Kidney (tissue), 14 donors: ENCODE results near the gene SLC26A1. TPM values are rescaled to one million over a fixed set of nuclear protein-coding genes. Genes with fewer than 3 reads are reported as not detected.

ENCODE experiments used
- DNase-seq, 5 donors: peaks; one replicate each; pipeline ENCODE4 v3.0.0-alpha.2; 2013 to 2020
- FAIRE-seq: peaks from 2 replicates; lab custom pipeline; 2012; peaks lifted over from hg19 to GRCh38; lab: Jason Lieb, UNC
- H3K27ac ChIP-seq, 2 donors: one replicate each; pipeline ENCODE4 v1.7.0; 2013; ENCODE audit warnings: low read depth in 2 of 2, low read length in 2 of 2, inconsistent platforms in 1 of 2
- H3K27me3 ChIP-seq: one replicate; pipeline ENCODE4 v1.7.1; 2013; ENCODE audit warnings: low read length, inconsistent platforms; ENCODE audit not compliant: control insufficient read depth, insufficient read depth
- H3K36me3 ChIP-seq, 3 donors: one replicate each; pipeline versions ENCODE4 v1.7.0 to v1.7.1; 2013; ENCODE audit warnings: low read length in 3 of 3, control low read depth in 1 of 3, inconsistent platforms in 1 of 3; ENCODE audit not compliant: insufficient read depth in 3 of 3, control insufficient read depth in 2 of 3
- H3K4me1 ChIP-seq, 3 donors: one replicate each; pipeline versions ENCODE4 v1.7.0 to v1.7.1; 2013; ENCODE audit warnings: low read length in 3 of 3, inconsistent platforms in 1 of 3, low read depth in 1 of 3; ENCODE audit not compliant: control insufficient read depth in 2 of 3, insufficient read depth in 2 of 3
- H3K4me3 ChIP-seq, 3 donors: one replicate each; pipeline versions ENCODE4 v1.7.0 to v1.8.1; 2013; ENCODE audit warnings: low read length in 3 of 3, control low read depth in 1 of 3, inconsistent platforms in 1 of 3
- H3K9ac ChIP-seq, 3 donors: one replicate each; pipeline versions ENCODE4 v1.7.0 to v1.7.1; 2013; ENCODE audit warnings: low read length in 3 of 3, control low read depth in 1 of 3, inconsistent platforms in 1 of 3
- H3K9me3 ChIP-seq, 3 donors: one replicate each; pipeline versions ENCODE4 v1.7.0 to v1.7.1; 2013; ENCODE audit warnings: low read length in 3 of 3, control low read depth in 1 of 3, inconsistent platforms in 1 of 3; ENCODE audit not compliant: control insufficient read depth in 2 of 3, insufficient read depth in 1 of 3
- CTCF ChIP-seq: IDR thresholded peaks from 3 replicates; pipeline ENCODE4 v1.5.1; 2012; ENCODE audit warnings: mild to moderate bottlenecking, moderate library complexity, borderline replicate concordance; ENCODE audit not compliant: insufficient read depth; ENCODE audit errors: extremely low read depth
- intact Hi-C: fragments of 100-400 bp; cut with DNase I; formaldehyde crosslinking; loops from one replicate; pipeline ENCODE4 v1.11.1; 2022
- polyA plus RNA-seq: library from polyadenylated mRNA; stranded (reverse); fragments of 350-450 nt; fragmentation: Illumina TruSeq; extraction: RNeasy Lipid Tissue Mini Kit (QIAGEN cat#74804); gene quantifications from one replicate; pipeline ENCODE4 v1.2.3, GENCODE V29; 2014; ENCODE audit warnings: low read depth, low replicate concordance; ENCODE audit not compliant: insufficient read depth
- total RNA-seq: library from RNA; stranded (reverse); fragmentation: NEBNext Ultra II Directional; extraction: Animal tissue kit (Norgen Biotek cat#: 25700); gene quantifications from one replicate; pipeline ENCODE4 v1.2.1, GENCODE V29; 2021
- donor health status: control.
- donor health status: control.
- donor health status: control.
- donor health status: control.
- donor health status: control.
- donor health status: DM: yes; HTN: yes; CAD: no.
- donor health status: Normal renal cell carcinoma (clear cell type).

SLC26A1 gene
- total and polyA plus RNA-seq, 2 donors from 2014 or later, result 2.9 to 10.2 TPM

DNA sequence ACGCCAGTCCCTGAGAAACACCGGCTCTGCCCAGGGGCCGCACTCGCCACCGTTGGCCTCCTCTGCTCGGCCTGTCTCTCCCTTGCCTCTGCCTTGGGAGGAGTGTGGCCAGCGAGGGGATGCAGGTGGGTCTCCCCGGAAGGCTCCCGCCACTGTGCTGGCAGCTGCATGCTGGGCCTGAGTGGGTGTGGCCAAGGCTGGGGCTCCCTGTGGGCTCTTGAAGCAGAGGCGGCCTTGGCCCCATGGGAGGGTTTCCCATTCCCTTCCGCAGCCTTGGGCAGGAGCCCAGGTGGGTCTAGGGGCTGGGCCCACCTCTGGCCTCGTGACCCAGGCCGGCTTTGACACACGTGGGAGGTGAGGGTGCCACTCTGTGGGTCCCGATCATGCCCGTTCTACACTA is 37.4 kb upstream of the SLC26A1 start:
- intact Hi-C loops, result no loop called here
- Histone ChIP-seq H3K9ac (no peak overlapping the region), H3K36me3 (peaks cover 5 to 6% (median 5%) of the 10 kb centered on the region in 3 donors), H3K4me1 (peaks cover 0 to 4% (median 0%) of the 10 kb centered on the region in 3 donors), H3K4me3 (no peak overlapping the region), H3K27me3 (no peaks in the 10 kb centered on the region), H3K9me3 (no peaks in the 10 kb centered on the region), H3K27ac (no peak overlapping the region)
- TF ChIP-seq CTCF, result no peak
- FAIRE-seq, result no peak
- no peak for DNase-seq

DNA sequence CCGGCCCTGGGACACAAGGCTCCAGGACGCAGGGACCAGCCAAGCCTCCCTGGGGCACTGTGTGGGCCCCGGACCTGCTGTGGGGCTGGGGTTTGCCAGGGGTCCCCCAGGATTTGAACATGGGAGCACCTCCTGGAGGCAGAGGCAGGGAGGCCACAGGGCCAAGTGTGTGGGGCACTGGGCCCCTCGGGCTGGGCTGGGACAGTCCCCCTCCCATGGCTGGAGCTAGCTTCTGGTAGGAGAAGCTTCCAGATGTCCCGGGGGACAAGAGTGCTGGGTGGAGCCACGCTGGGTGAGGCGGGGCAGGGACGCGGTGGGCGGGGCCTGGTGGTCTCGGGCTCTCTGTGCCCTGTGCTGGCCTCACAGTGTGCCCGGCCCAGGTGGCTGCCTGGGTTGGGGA is 36.8 kb upstream of the SLC26A1 start:
- Histone ChIP-seq H3K4me1 (peaks cover 0 to 4% (median 0%) of the 10 kb centered on the region in 3 donors), H3K9ac (no peak overlapping the region), H3K27ac (no peak overlapping the region), H3K27me3 (no peaks in the 10 kb centered on the region), H3K4me3 (no peak overlapping the region), H3K9me3 (no peaks in the 10 kb centered on the region), H3K36me3 (peaks cover 9 to 10% (median 9%) of the 10 kb centered on the region in 3 donors)
- TF ChIP-seq CTCF, result no peak
- DNase-seq (peak in 1 of 5 donors; percentile 75), FAIRE-seq (no peak)
- intact Hi-C loops, result no loop called here

GRCh38 chr4:1029529-1029928 is 36.3 kb upstream of the SLC26A1 start:
- no peak for FAIRE-seq
- no peak for TF ChIP-seq CTCF

DNA sequence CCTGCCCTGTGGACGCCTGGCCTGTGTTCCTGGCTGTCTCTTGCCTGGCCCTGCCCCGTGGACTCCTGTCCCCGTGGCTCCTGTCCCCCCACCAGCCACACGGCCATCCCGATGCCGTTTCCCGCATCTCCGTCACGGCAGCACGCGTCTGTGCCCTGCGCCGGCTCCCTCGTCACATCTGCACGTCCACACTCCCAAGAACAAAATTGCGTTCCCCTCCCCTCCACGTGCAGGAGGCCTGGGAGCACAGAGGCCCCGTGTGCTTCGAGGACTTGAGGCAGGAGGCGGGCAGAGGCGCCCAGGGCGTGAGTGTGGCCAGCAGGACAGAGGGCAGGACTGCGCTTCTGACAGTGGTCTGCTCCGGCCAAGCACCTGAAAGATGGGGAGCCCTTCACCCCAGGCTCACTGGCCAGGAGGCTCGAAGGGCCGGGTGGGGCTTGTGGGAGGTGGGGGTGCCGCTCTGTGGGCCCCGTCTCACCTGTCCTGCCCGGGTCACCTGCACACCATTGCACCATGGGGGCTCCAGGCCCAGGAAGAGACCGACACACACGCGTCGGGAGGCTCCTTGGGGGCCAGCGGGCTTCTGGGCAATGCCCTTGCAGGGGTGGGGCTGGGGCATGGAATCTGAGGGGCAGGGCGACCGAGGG is 35.5 kb upstream of the SLC26A1 start:
- no peaks in the 10 kb centered on the region for H3K27me3 ChIP-seq
- H3K4me1 ChIP-seq, result peaks cover 0 to 4% (median 0%) of the 10 kb centered on the region in 3 donors
- no peak overlapping the region for H3K9ac ChIP-seq
- intact Hi-C loops, result no loop called here
- FAIRE-seq (no peak), DNase-seq (no peak)
- H3K36me3 ChIP-seq, result peaks cover 9 to 10% (median 9%) of the 10 kb centered on the region in 3 donors
- TF ChIP-seq CTCF, result no peak
- no peak overlapping the region for H3K27ac ChIP-seq
- no peak overlapping the region for H3K4me3 ChIP-seq
- H3K9me3 ChIP-seq, result no peaks in the 10 kb centered on the region

More at GRCh38 chr4:1029529-1029928, 36.3 kb upstream of the SLC26A1 start:
- Histone ChIP-seq H3K4me1 (peaks cover 0 to 4% (median 0%) of the 10 kb centered on the region in 3 donors), H3K27ac (no peak overlapping the region), H3K9ac (no peak overlapping the region), H3K27me3 (no peaks in the 10 kb centered on the region), H3K9me3 (no peaks in the 10 kb centered on the region), H3K36me3 (peaks cover 9 to 10% (median 9%) of the 10 kb centered on the region in 3 donors), H3K4me3 (no peak overlapping the region)
- intact Hi-C loops, result no loop called here
- no peak for DNase-seq
